ENCODE data around the gene EIF2B5. TPM values are rescaled to one million over a fixed set of nuclear protein-coding genes. Genes with fewer than 3 reads are reported as not detected.

The EIF2B5 gene
- total RNA-seq, 2 experiments from 2014 or later, result 55.1 to 55.4 TPM

- POLR2A ChIA-PET, result no interaction called here
- H3K36me3 Mint-ChIP-seq (ENCODE audit: low read depth), result no peaks in the 10 kb centered on the region
Observed at GRCh38 chr3:184129012-184129411, 6.1 kb upstream of the EIF2B5 start.

GRCh38 chr3:184132945-184133344 lies 2.2 kb upstream of the EIF2B5 start:
- Mint-ChIP-seq H3K4me3 (no peak overlapping the region), H3K4me1 (ENCODE audit: low read depth) (peaks cover 28% of the 10 kb centered on the region), H3K9me3 (ENCODE audit: insufficient read depth) (no peaks in the 10 kb centered on the region), H3K27me3 (ENCODE audit: low read depth) (no peaks in the 10 kb centered on the region), H3K36me3 (ENCODE audit: low read depth) (peaks cover 14% of the 10 kb centered on the region), H3K27ac (no peak overlapping the region)
- CTCF ChIA-PET, result interaction anchor here (0.9 to 1.4 kb wide), 2 partner anchors 117 to 237 kb away, joined by 3 to 4 read pairs; partner anchors contain the start of gene EEF1AKMT4
- POLR2A ChIA-PET, result no interaction called here
- DNase-seq (no peak), ATAC-seq (no peak)

More at GRCh38 chr3:184129012-184129411, 6.1 kb upstream of the EIF2B5 start:
- Mint-ChIP-seq H3K9me3 (ENCODE audit: insufficient read depth) (no peaks in the 10 kb centered on the region), H3K27ac (no peak overlapping the region), H3K27me3 (ENCODE audit: low read depth) (no peaks in the 10 kb centered on the region), H3K4me1 (ENCODE audit: low read depth) (peaks cover 3% of the 10 kb centered on the region), H3K4me3 (no peak overlapping the region)
- CTCF ChIA-PET, result interaction anchor here (0.6 to 0.7 kb wide), 2 partner anchors 8 to 302 kb away, joined by 3 read pairs; no protein-coding TSS in a partner anchor
- ATAC-seq, result peak; percentile 62
- DNase-seq, result peak; percentile 41

- Mint-ChIP-seq H3K4me1 (ENCODE audit: low read depth) (peaks cover 30% of the 10 kb centered on the region), H3K36me3 (ENCODE audit: low read depth) (peaks cover 19% of the 10 kb centered on the region), H3K9me3 (ENCODE audit: insufficient read depth) (no peaks in the 10 kb centered on the region), H3K27me3 (ENCODE audit: low read depth) (no peaks in the 10 kb centered on the region), H3K27ac (peak overlapping the region; percentile 88), H3K4me3 (peak overlapping the region; percentile 87)
- DNase-seq (peak; percentile 51), ATAC-seq (peak; percentile 17)
- ChIA-PET CTCF (interaction anchor here (1.1 to 2.6 kb wide), 6 partner anchors 40 to 249 kb away, joined by 3 to 11 read pairs (median 4); partner anchors contain the start of genes ABCC5, AP2M1 and EEF1AKMT4), POLR2A (interaction anchor here (0.7 to 1.1 kb wide), 3 partner anchors 22 to 27 kb away, joined by 3 read pairs; partner anchors contain the start of gene DVL3)
Observed at GRCh38 chr3:184133840-184134745, 1.1 kb upstream of the EIF2B5 start.

GRCh38 chr3:184134746-184135148 lies 411 bp upstream of the EIF2B5 start:
- no peak for DNase-seq
- peak overlapping the region; percentile 87 for H3K4me3 Mint-ChIP-seq
- H3K27ac Mint-ChIP-seq, result peak overlapping the region; percentile 88
- ATAC-seq, result peak; percentile 22
- peaks cover 19% of the 10 kb centered on the region for H3K36me3 Mint-ChIP-seq (ENCODE audit: low read depth)
- ChIA-PET POLR2A (interaction anchor here (0.6 to 1.4 kb wide), 4 partner anchors 10 to 51 kb away, joined by 3 to 10 read pairs (median 4); partner anchors contain the start of gene ABCF3), CTCF (interaction anchor here (1.1 to 2.6 kb wide), 6 partner anchors 40 to 249 kb away, joined by 3 to 11 read pairs (median 4); partner anchors contain the start of genes ABCC5, AP2M1 and EEF1AKMT4)
- H3K27me3 Mint-ChIP-seq (ENCODE audit: low read depth), result no peaks in the 10 kb centered on the region
- peaks cover 30% of the 10 kb centered on the region for H3K4me1 Mint-ChIP-seq (ENCODE audit: low read depth)
- no peaks in the 10 kb centered on the region for H3K9me3 Mint-ChIP-seq (ENCODE audit: insufficient read depth)

GRCh38 chr3:184135911-184136260 lies 728 bp downstream of the EIF2B5 start:
- Mint-ChIP-seq H3K9me3 (ENCODE audit: insufficient read depth) (no peaks in the 10 kb centered on the region), H3K4me1 (ENCODE audit: low read depth) (peaks cover 30% of the 10 kb centered on the region), H3K36me3 (ENCODE audit: low read depth) (peaks cover 30% of the 10 kb centered on the region), H3K27ac (peak overlapping the region; percentile 88), H3K4me3 (peak overlapping the region; percentile 87), H3K27me3 (ENCODE audit: low read depth) (no peaks in the 10 kb centered on the region)
- DNase-seq (no peak), ATAC-seq (no peak)
- POLR2A ChIA-PET, result interaction anchor here (1.4 kb wide), 1 partner anchor 8 kb away, joined by 10 read pairs; no protein-coding TSS in a partner anchor
- CTCF ChIA-PET, result interaction anchor here (1.2 to 2.6 kb wide), 5 partner anchors 39 to 240 kb away, joined by 4 to 11 read pairs (median 8); partner anchors contain the start of genes AP2M1 and EEF1AKMT4

GRCh38 chr3:184140436-184140835 lies 5.3 kb downstream of the EIF2B5 start:
- H3K36me3 Mint-ChIP-seq (ENCODE audit: low read depth), result peaks cover 68% of the 10 kb centered on the region
- no peaks in the 10 kb centered on the region for H3K27me3 Mint-ChIP-seq (ENCODE audit: low read depth)
- ATAC-seq, result no peak
- CTCF ChIA-PET, result interaction anchor here (0.8 kb wide), 1 partner anchor 37 kb away, joined by 3 read pairs; no protein-coding TSS in a partner anchor
- no peaks in the 10 kb centered on the region for H3K9me3 Mint-ChIP-seq (ENCODE audit: insufficient read depth)
- H3K4me1 Mint-ChIP-seq (ENCODE audit: low read depth), result peaks cover 22% of the 10 kb centered on the region
- DNase-seq, result no peak
- no peak overlapping the region for H3K4me3 Mint-ChIP-seq
- no peak overlapping the region for H3K27ac Mint-ChIP-seq
- POLR2A ChIA-PET, result no interaction called here

- Mint-ChIP-seq H3K27ac (no peak overlapping the region), H3K27me3 (ENCODE audit: low read depth) (no peaks in the 10 kb centered on the region), H3K36me3 (ENCODE audit: low read depth) (peaks cover 65% of the 10 kb centered on the region), H3K4me3 (no peak overlapping the region), H3K9me3 (ENCODE audit: insufficient read depth) (no peaks in the 10 kb centered on the region), H3K4me1 (ENCODE audit: low read depth) (peaks cover 9% of the 10 kb centered on the region)
- POLR2A ChIA-PET, result no interaction called here
- CTCF ChIA-PET, result no interaction called here
- DNase-seq (no peak), ATAC-seq (no peak)
Observed at GRCh38 chr3:184142199-184142598, 7.0 kb downstream of the EIF2B5 start.

GRCh38 chr3:184143327-184143726 lies 8.2 kb downstream of the EIF2B5 start:
- ChIA-PET CTCF (interaction anchor here (1.5 kb wide), 1 partner anchor 107 kb away, joined by 9 read pairs; the partner anchor contains the start of gene EEF1AKMT4), POLR2A (interaction anchor here (2.4 kb wide), 1 partner anchor 8 kb away, joined by 10 read pairs; the partner anchor contains the start of gene EIF2B5)
- Mint-ChIP-seq H3K27ac (no peak overlapping the region), H3K4me3 (no peak overlapping the region), H3K4me1 (ENCODE audit: low read depth) (no peaks in the 10 kb centered on the region), H3K36me3 (ENCODE audit: low read depth) (peaks cover 58% of the 10 kb centered on the region), H3K9me3 (ENCODE audit: insufficient read depth) (no peaks in the 10 kb centered on the region), H3K27me3 (ENCODE audit: low read depth) (no peaks in the 10 kb centered on the region)
- ATAC-seq, result no peak
- no peak for DNase-seq

GRCh38 chr3:184144505-184144904 lies 9.3 kb downstream of the EIF2B5 start:
- H3K4me3 Mint-ChIP-seq, result no peak overlapping the region
- no peaks in the 10 kb centered on the region for H3K4me1 Mint-ChIP-seq (ENCODE audit: low read depth)
- CTCF ChIA-PET, result interaction anchor here (0.7 to 1.8 kb wide), 6 partner anchors 34 to 249 kb away, joined by 3 to 9 read pairs (median 3); partner anchors contain the start of gene EEF1AKMT4
- no peak overlapping the region for H3K27ac Mint-ChIP-seq
- H3K27me3 Mint-ChIP-seq (ENCODE audit: low read depth), result no peaks in the 10 kb centered on the region
- no peak for ATAC-seq
- no peak for DNase-seq
- H3K36me3 Mint-ChIP-seq (ENCODE audit: low read depth), result peaks cover 53% of the 10 kb centered on the region
- H3K9me3 Mint-ChIP-seq (ENCODE audit: insufficient read depth), result no peaks in the 10 kb centered on the region
- POLR2A ChIA-PET, result interaction anchor here (2.4 kb wide), 1 partner anchor 9 kb away, joined by 10 read pairs; the partner anchor contains the start of gene EIF2B5

- Mint-ChIP-seq H3K27ac (no peak overlapping the region), H3K27me3 (ENCODE audit: low read depth) (no peaks in the 10 kb centered on the region), H3K9me3 (ENCODE audit: insufficient read depth) (no peaks in the 10 kb centered on the region), H3K4me3 (no peak overlapping the region), H3K4me1 (ENCODE audit: low read depth) (no peaks in the 10 kb centered on the region), H3K36me3 (ENCODE audit: low read depth) (peaks cover 50% of the 10 kb centered on the region)
- ChIA-PET CTCF (interaction anchor here (0.7 to 1.8 kb wide), 7 partner anchors 33 to 252 kb away, joined by 3 to 9 read pairs (median 3); partner anchors contain the start of gene EEF1AKMT4), POLR2A (interaction anchor here (2.4 kb wide), 1 partner anchor 10 kb away, joined by 10 read pairs; the partner anchor contains the start of gene EIF2B5)
- ATAC-seq (peak; percentile 52), DNase-seq (peak; percentile 48)
Observed at GRCh38 chr3:184145111-184145524, 10.0 kb downstream of the EIF2B5 start.

GRCh38 chr3:184145751-184146270 lies 10.7 kb downstream of the EIF2B5 start:
- no peaks in the 10 kb centered on the region for H3K9me3 Mint-ChIP-seq (ENCODE audit: insufficient read depth)

More at GRCh38 chr3:184145751-184146270, 10.7 kb downstream of the EIF2B5 start:
- Mint-ChIP-seq H3K36me3 (ENCODE audit: low read depth) (peaks cover 43% of the 10 kb centered on the region), H3K27me3 (ENCODE audit: low read depth) (no peaks in the 10 kb centered on the region), H3K4me3 (no peak overlapping the region), H3K4me1 (ENCODE audit: low read depth) (no peaks in the 10 kb centered on the region), H3K27ac (no peak overlapping the region)
- ATAC-seq (no peak), DNase-seq (no peak)
- ChIA-PET POLR2A (no interaction called here), CTCF (interaction anchor here (1.0 to 1.2 kb wide), 2 partner anchors 10 to 253 kb away, joined by 3 to 4 read pairs; partner anchors contain the start of gene DVL3)

All from activated CD8-positive, alpha-beta T cell treated with anti-CD3 and anti-CD28 coated beads, Interleukin-2, amount 10 ng/mL, durations not matched to agents 7 days and 5 days (primary cell).